GM10248 (cell line): ENCODE data around the gene ACTG1.

Experiments used
- CTCF ChIA-PET: fragments of 300-600 bp; sonication (Branson Sonifier 250); formaldehyde crosslinking; extraction: SDS; loops from one replicate; lab custom pipeline; 2021; ENCODE audit warnings: antibody characterized with exemption; lab: Yijun Ruan, JAX
- POLR2A ChIA-PET: fragments of 350-650 bp; sonication (Branson Sonifier 250); formaldehyde crosslinking; extraction: SDS; loops from one replicate; lab custom pipeline; 2020; ENCODE audit warnings: antibody characterized with exemption; lab: Yijun Ruan, JAX
- DNase-seq: peaks from one replicate; pipeline ENCODE4 v3.0.0; 2012; ENCODE audit errors: extremely low spot score
- CTCF ChIP-seq: IDR thresholded peaks from 2 replicates; pipeline ENCODE4 v1.5.1; 2012; ENCODE audit warnings: mild to moderate bottlenecking, low read depth; ENCODE audit errors: extremely low read depth, missing control alignments, control extremely low read depth

ACTG1 gene

GRCh38 chr17:81486199-81486810 is 26.3 kb downstream of the ACTG1 start:
- CTCF ChIA-PET: interaction anchor here (3.4 to 5.0 kb wide), 2 partner anchors 194 to 232 kb away, joined by 37 to 41 read pairs; no protein-coding TSS in a partner anchor
- DNase-seq: no peak
- POLR2A ChIA-PET: no interaction called here
- TF ChIP-seq CTCF: no peak

- ChIA-PET POLR2A (interaction anchor here (1.0 kb wide), 1 partner anchor 27 kb away, joined by 3 read pairs; no protein-coding TSS in a partner anchor), CTCF (interaction anchor here (0.6 to 5.0 kb wide), 64 partner anchors 10 to 1131 kb away, joined by 3 to 41 read pairs (median 4); partner anchors contain the start of genes BAHCC1, NDUFAF8, SLC38A10 and TEPSIN)
- TF ChIP-seq CTCF: peak; percentile 96
- DNase-seq: peak; percentile 89
These were observed 28.2 kb downstream of the ACTG1 start for GRCh38 chr17:81484195-81484979.

GRCh38 chr17:81483862-81484194 is 28.8 kb downstream of the ACTG1 start:
- CTCF ChIA-PET: interaction anchor here (0.9 to 5.0 kb wide), 18 partner anchors 8 to 380 kb away, joined by 3 to 41 read pairs (median 5); partner anchors contain the start of genes NDUFAF8 and TEPSIN
- POLR2A ChIA-PET: no interaction called here
- no peak for TF ChIP-seq CTCF

GRCh38 chr17:81483085-81483861 is 29.3 kb downstream of the ACTG1 start:
- no peak for TF ChIP-seq CTCF
- peak; percentile 80 for DNase-seq
- ChIA-PET POLR2A (no interaction called here), CTCF (interaction anchor here (0.8 to 5.0 kb wide), 15 partner anchors 9 to 340 kb away, joined by 3 to 41 read pairs (median 5); partner anchors contain the start of genes NDUFAF8 and TEPSIN)

More at GRCh38 chr17:81483862-81484194, 28.8 kb downstream of the ACTG1 start:
- DNase-seq: no peak

GRCh38 chr17:81482673-81483072 is 29.9 kb downstream of the ACTG1 start:
- no peak for DNase-seq
- TF ChIP-seq CTCF: no peak
- CTCF ChIA-PET: interaction anchor here (0.8 to 5.0 kb wide), 11 partner anchors 9 to 339 kb away, joined by 3 to 41 read pairs (median 4); partner anchors contain the start of genes NDUFAF8 and TEPSIN
- POLR2A ChIA-PET: no interaction called here
